ENCODE results near the gene ITGA6.
"Not testable (repeated sequence)": the region's sequence is repeated elsewhere in the genome, so short reads cannot be mapped to it uniquely, and the experiment has no call there.

ITGA6 gene

DNA sequence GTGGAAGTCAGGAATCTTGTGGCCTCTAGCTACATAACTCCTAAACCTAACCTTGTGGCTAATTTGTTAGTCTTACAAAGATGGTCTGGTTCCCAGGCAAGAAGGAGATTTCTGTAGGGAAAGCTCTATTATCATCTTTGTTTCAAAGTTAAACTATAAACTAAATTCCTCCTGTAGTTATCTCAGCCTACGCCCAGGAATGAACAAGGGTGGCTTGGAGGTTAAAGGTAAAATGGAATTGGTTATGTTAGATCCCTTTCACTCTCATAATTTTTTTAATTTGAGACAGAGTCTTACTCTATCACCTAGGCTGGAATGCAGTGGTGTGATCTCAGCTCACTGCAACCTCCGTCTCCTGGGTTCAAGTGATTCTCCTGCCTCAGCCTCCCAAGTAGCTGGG lies 103.9 kb downstream of the ITGA6 start:
- DNase-seq = no peak

DNA sequence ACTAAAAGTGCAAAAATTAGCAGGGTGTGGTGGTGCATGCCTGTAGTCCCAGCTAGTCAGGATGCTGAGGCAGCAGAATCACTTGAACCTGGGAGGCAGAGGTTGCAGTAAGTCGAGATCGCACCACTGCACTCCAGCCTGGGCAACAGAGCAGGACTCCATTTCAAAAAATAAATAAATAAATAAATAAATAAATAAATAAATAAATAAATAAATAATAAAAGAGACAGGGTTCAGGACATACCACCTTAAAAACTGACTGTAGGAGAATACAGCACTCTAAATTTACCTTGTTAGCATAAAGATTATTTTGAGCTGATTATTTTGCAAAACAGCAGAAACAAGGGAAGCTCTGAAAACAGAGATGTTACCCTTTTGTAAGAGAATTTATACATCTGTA lies 105.1 kb downstream of the ITGA6 start:
- not testable (repeated sequence) for DNase-seq

DNA sequence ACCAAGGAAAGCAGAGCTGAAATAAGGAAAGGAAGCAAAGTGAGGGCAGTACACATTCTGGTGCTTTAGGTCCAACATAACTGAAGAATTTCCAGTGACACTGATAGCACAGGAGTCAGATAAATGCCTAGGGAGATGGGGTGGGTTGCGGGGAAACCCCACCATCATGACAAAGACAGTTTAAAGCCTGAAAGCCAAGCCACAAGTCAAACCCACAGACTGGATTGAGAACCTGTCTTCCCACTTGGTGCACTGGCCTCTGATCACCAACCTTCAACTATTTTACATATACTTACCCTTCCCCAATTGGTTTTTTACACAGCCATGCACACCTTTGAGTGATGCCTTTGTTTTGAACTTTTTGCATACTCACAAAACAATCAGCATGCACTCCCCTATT lies 106.3 kb downstream of the ITGA6 start:
- DNase-seq = no peak

DNA sequence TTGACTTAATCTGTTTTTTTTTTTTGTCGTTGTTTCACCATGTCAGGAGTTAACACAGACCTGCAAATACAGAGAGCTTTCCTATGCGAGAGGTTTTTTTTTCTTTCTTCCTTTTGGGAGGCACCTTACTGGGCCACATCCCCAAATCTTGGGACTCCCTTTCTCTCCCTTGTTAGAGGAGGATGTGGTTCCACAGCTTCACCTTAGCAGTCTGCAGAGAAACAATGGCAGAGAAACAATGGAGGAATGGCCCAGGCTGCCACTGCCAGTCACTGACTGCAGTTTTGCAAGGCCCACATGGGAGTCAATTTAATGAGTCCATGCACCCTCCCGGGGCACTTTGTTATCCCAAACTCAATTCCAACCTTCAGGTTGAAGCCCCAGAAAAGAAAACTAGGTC lies 107.7 kb downstream of the ITGA6 start:
- no peak for DNase-seq

DNA sequence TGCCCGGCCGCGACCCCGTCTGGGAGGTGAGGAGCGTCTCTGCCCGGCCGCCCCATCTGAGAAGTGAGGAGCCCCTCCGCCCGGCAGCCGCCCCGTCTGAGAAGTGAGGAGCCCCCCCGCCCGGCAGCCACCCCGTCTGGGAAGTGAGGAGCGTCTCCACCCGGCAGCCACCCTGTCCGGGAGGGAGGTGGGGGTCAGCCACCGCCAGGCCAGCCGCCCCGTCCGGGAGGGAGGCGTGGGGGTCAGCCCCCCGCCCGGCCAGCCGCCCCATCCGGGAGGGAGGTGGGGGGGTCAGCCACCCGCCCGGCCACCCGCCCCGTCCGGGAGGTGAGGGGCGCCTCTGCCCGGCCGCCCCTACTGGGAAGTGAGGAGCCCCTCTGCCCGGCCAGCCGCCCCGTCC lies 110.5 kb downstream of the ITGA6 start:
- not testable (repeated sequence) for DNase-seq

DNA sequence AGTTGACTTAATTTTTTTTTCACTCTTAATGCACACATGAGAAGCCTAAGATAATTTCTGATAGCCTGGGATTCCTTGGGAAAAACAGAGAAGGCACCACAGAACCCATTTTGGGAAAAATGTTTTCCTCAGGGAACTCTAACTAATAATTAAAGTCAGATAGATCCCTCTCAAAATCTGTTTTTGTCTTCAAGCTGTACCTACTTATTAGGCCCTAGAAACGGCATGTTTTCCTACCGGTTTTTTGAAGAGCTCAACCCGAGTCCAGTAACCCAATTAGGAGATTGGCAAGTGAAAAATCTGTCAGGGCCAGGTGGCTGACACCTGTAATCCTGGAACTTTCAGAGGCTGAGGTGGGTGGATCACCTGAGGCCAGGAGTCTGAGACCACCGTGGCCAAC lies 112.4 kb downstream of the ITGA6 start:
- DNase-seq = no peak

DNA sequence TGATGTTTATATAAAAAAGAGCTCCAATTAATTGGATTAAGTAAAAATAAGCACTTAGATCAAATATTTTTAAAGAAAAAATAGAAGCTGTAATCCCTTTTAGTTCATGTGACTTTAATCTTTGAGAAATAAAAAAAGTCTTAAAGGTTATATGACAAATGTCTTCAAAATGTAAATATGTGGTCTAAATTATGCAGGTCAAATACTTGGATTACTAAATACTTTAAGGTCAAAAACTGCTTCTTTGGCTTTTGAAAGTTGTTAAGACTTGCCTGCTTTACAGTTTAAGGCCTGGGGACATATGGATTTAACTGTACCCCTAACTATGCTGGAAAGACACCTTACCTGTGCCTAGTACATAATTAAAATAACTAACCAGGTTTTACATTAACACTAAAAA lies 113.0 kb downstream of the ITGA6 start:
- no peak for DNase-seq

DNA sequence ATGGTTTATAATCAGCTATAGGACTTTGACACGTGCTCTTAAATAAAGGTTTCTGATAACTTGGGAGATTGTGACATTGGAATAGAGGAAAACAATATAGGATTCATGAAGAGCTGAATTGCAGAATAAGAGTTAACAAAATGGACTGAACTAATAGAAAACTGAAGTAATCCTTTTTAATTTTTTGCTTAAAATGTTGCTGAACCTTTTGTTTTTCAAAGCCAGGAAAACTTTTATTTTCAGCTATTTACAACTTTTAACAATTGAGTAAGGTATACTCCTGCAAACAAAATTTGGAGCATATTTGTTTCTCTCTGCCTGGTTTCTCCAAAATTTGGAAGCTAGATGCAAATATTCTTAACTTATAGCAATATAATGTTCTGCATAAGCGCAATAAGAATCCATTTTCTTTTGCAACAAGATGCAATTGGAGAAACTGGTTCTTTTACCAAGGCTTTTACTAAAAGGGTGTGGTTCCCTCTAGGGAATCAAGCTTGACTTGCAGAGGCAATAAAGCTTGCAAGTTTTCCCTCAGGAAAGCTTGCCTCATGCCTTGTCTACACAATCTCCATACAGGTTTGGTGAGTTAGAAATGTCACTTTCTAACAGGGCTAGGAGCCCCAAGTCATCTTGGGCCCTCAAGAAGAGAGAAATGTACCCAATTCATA lies 118.2 kb downstream of the ITGA6 start:
- DNase-seq = no peak

DNA sequence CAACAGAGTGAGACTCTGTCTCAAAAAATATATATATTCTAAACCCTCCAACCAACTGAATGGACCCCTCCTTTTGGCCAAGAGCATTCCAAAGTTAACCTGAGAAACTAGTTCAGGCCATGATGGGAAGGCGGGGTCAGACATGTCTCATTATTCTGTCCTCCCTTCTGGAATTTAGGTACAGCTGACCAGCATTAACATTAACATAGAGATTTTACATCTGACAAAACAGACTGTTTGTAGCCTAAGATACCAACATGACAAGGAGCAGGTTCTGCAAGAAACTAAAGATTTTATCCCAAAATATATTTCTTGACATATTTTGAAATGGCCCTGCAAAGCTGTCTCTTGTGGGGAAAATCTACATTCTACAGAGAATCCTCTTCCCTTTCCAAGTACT lies 121.7 kb downstream of the ITGA6 start:
- no peak for DNase-seq

DNA sequence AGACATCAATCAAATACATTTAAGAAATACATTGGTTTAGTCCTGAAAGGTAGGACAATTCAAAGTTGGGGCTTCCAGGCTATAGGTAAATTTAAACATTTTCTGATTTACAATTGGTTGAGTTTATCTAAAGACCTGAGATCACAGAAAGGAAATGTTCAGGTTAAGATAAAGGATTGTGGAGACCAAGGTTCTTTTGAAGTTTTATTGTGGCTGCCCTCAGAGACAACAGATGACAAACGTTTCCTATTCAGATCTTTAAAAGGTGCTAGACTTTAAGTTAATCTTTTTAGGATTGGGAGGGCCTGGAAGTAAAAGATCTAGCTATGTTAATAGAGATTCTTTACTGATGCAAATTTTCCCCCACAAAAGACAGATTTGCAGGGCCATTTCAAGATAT lies 122.4 kb downstream of the ITGA6 start:
- DNase-seq = not testable (repeated sequence)

DNA sequence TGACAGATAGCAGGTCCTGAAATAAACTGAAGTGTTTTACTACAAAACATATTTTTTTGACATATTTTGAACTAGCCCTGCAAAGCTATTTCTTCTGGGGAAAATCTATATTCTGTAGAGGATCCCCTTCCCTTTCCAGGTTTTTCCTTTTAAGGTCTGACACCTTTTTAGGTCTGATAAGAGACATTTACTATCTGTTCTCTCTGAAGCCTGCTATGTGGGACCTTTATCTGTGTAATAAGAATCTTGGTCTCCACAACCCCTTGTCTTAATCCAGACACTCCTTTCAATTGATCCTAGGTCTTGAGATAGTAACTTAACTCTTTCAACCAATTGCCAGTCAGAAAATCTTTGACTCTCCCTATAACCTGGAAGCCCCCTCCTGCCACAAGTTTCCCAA lies 123.0 kb downstream of the ITGA6 start:
- no peak for DNase-seq

DNA sequence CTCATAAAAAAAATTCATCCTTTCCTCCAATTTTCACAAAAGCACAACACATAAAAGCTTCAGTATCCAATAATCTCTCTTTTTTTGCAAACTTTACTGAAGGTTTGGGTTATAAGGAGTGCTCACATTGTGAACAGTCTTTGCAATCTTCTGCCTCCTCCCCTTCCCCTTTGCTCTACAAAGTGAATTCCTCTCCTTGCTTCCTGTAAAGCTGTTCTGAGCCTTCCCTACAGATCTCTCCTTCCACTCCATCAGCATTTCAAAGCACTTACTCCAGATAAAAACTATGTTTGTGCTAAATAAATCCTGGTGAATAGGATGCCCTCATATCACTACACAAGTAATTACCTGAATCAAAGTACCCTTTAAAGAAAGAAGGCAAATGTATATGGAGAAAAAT lies 123.9 kb downstream of the ITGA6 start:
- DNase-seq = no peak

DNA sequence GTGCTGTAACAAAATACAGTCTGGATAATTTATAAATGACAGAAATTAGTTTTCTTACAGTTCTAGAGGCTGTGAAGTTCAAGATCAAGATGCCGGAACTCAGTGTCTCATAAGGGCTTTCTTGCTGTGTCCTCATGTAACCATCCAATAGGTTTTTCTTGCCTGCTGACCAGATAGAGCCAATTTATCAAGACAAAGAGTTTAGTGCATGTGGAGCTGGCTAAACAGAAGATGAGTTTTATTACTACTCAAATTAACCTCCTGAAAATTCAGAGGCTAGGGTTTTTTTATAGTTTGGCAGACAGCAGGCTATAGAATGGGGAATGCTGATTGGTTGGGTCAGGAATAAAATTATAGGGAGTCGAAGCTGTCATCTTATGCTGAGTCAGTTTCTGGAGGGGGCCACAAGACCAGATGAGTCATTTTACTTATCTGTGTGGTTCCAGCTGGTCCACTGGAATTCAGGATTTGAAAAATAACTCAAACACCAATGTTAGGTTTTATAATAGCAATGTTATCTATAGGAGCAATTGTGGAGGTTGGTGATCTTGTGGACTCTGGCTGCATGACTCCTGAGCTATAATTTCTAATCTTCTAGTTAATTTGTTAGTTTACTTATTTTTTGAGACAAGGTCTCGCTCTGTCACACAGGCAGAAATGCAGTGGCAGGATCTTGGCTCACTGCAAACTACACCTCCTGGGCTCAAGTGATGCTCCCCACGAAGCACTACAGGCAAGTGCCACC lies 125.3 kb downstream of the ITGA6 start:
- DNase-seq = no peak

DNA sequence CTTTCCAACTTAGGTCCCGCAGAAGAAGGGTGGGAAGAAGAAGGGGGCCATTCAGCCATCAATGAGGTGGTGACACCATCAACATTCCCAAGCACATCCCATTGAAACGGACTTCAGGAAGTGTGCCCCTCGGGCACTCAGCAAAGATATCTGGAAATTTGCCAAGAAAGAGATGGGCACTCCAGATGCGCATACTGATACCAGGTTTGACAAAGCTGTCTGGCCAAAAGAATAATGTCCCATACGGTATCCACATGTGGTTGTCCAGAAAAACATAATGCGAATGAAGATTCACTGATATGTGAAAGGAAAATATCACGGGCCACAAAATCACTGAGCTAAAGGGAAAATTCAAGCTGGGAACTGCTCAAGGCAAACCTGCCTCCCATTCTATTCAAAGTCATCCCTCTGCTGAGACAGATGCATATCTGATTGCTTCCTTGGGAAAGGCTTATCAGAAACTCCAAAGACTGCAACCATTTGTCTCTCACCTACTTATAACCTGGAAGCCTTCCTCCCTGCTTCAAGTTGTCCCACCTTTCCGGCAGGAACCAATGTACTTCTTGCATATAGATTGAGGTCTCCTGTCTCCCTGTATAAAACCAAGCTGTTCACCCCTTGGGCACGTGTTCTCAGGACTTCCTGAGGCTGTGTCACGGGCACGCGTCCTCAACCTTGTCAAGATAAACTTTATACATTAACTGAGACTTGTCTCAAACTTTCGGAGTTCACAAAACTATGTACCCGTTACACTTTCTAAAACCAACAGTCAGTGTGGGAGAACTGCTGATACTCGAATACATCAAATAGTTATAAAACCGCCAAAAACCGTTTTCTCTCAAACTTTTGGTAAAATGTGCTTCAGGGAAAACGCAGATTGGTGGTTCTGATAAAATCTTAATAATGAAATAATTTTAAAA lies 127.2 kb downstream of the ITGA6 start:
- no peak for DNase-seq

DNA sequence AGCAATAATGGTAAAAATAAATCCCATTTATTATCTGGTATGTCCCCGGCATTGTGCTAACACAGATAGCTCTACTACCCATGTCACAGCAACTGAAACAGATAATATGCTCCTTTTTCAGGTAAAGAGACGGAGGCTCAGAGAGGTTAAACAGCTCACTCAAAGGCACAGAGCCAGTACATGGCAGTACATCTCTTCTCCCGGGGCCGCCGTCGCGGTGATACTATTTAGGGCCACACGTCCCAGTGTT lies 127.8 kb downstream of the ITGA6 start:
- DNase-seq = no peak

Measured in stimulated activated CD4-positive, alpha-beta T cell treated with anti-CD3 and anti-CD28 coated beads, Interleukin-12 subunit alpha, Interleukin-12 subunit beta, amount 100 ng/mL, for 4 hours (primary cell).